Common myeloid progenitor, CD34-positive (primary cell): Measurements from ENCODE around the gene SUPT5H.

Source experiments
- CTCF ChIA-PET: fragments of 350-600 bp; sonication (Branson Sonifier 250); formaldehyde crosslinking; loops from one replicate; lab custom pipeline; 2021; ENCODE audit warnings: antibody characterized with exemption; lab: Charles Lee
- POLR2A ChIA-PET: fragments of 350-600 bp; sonication (Branson Sonifier 250); formaldehyde crosslinking; loops from one replicate; lab custom pipeline; 2021; ENCODE audit warnings: antibody characterized with exemption; lab: Charles Lee
- DNase-seq, 3 donors: peaks; one replicate each; pipeline versions ENCODE4 v3.0.0 to v3.0.0-alpha.2; 2013
- H3K27ac ChIP-seq, 2 experiments: 1 replicate in 1 of 2; 2 replicates in 1 of 2; pipeline ENCODE4 v1.7.0; 2013; ENCODE audit warnings: inconsistent platforms in 2 of 2, low read length in 2 of 2, mild to moderate bottlenecking in 2 of 2, low read depth in 1 of 2, moderate library complexity in 1 of 2; ENCODE audit not compliant: severe bottlenecking in 2 of 2, insufficient read depth in 1 of 2, poor library complexity in 1 of 2
- H3K27me3 ChIP-seq, 5 experiments: replicated peaks in 2 of 5; 1 replicate in 3 of 5; 2 replicates in 2 of 5; pipeline versions ENCODE4 v1.6.1 to v1.7.0; 2013; ENCODE audit warnings: low read length in 4 of 5, mild to moderate bottlenecking in 2 of 5, moderate library complexity in 2 of 5, inconsistent platforms in 1 of 5; ENCODE audit not compliant: insufficient read depth in 5 of 5, control insufficient read depth in 4 of 5
- H3K36me3 ChIP-seq, 4 experiments: 1 replicate in 2 of 4; 2 replicates in 2 of 4; pipeline versions ENCODE4 v1.6.1 to v1.7.0; 2013; ENCODE audit warnings: low read length in 3 of 4, control low read depth in 1 of 4, mild to moderate bottlenecking in 1 of 4; ENCODE audit not compliant: control insufficient read depth in 4 of 4, insufficient read depth in 4 of 4
- H3K4me1 ChIP-seq, 4 experiments: 1 replicate in 3 of 4; 2 replicates in 1 of 4; pipeline versions ENCODE4 v1.6.1 to v1.7.1; 2013; ENCODE audit warnings: low read length in 3 of 4, mild to moderate bottlenecking in 3 of 4, control low read depth in 1 of 4, inconsistent platforms in 1 of 4, moderate library complexity in 1 of 4; ENCODE audit not compliant: control insufficient read depth in 4 of 4, insufficient read depth in 4 of 4; ENCODE audit errors: control extremely low read depth in 1 of 4
- H3K4me3 ChIP-seq, 7 experiments: 1 replicate in 4 of 7; 2 replicates in 3 of 7; pipeline versions ENCODE4 v1.5.1 to v1.7.0; 2013; ENCODE audit warnings: mild to moderate bottlenecking in 7 of 7, low read length in 6 of 7, moderate library complexity in 6 of 7, inconsistent platforms in 2 of 7, low read depth in 2 of 7, control low read depth in 1 of 7; ENCODE audit not compliant: insufficient read depth in 4 of 7, control insufficient read depth in 1 of 7; ENCODE audit errors: extremely low read depth in 1 of 7
- H3K9me3 ChIP-seq, 5 experiments: 1 replicate in 4 of 5; 2 replicates in 1 of 5; pipeline versions ENCODE4 v1.6.1 to v1.7.1; 2013; ENCODE audit warnings: low read length in 4 of 5, mild to moderate bottlenecking in 2 of 5, inconsistent platforms in 1 of 5, low read depth in 1 of 5, moderate library complexity in 1 of 5; ENCODE audit not compliant: control insufficient read depth in 4 of 5, insufficient read depth in 2 of 5; ENCODE audit errors: control extremely low read depth in 1 of 5
- WGBS: methylation state at CpG from one replicate; pipeline ENCODE4 v1.1.5; 2013; ENCODE audit not compliant: insufficient coverage; 5-methylcytosine and 5-hydroxymethylcytosine counted together

SUPT5H gene

DNA sequence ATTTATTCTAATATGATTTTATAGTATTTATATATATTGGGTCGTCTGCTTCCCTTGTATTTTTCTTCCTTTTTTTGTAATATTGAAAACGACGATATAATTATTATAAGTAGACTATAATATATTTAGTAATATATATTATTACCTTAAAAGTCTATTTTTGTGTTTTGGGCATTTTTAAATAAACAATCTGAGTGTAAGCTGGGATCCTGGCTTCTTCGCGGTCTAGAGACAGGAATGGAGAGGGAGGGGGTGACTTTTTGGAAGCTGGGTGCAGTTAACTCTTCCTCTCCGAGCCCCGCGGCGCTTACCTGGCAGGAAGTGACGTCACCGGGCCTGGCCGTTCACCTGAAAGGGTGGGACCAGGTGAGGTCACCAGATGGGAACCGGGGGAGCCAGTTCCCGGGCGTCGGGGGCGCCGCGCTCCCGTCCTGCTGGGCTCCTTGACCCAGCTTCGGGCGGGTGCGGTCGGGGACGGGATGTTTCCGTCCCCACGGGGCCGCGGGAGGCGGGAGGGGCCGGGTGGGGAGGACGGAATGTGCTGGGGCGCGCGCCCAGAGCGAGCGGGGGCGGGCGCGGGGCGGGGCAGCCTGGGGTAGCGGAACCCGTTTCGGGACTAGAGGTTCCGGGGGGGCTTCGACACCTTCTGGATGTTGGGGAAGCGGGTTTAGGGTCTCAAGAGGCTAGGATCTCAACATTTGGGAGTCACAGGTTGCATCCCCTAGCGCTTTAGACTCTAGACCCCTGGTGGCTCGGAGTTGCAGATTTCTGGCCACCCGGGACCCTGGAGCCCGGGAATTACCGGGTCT, 36.0 kb upstream of the SUPT5H start:
- H3K27ac ChIP-seq: peak overlapping the region; percentile 83 to 95
- POLR2A ChIA-PET: interaction anchor here (0.7 to 4.4 kb wide), 5 partner anchors 9 to 87 kb away, joined by 3 to 46 read pairs (median 12); partner anchors contain the start of genes MED29, PAF1 and RPS16
- peaks cover 20 to 80% (median 67%) of the 10 kb centered on the region in 4 experiments for H3K4me1 ChIP-seq
- peak; percentile 53 to 90 (median 85) for DNase-seq
- no peaks in the 10 kb centered on the region for H3K27me3 ChIP-seq
- CTCF ChIA-PET: interaction anchor here (1.2 to 2.7 kb wide), 3 partner anchors 9 to 18 kb away, joined by 3 to 32 read pairs (median 6); partner anchors contain the start of genes MED29 and PAF1
- no peaks in the 10 kb centered on the region for H3K9me3 ChIP-seq
- peaks cover 5 to 16% (median 10%) of the 10 kb centered on the region in 4 experiments for H3K36me3 ChIP-seq
- H3K4me3 ChIP-seq: peak overlapping the region; percentile 33 to 100 (median 98)
- 0% methylated on average over 30 of the region's 52 CpGs for WGBS

- Histone ChIP-seq H3K27ac (peak overlapping the region; percentile 83 to 95), H3K9me3 (no peaks in the 10 kb centered on the region), H3K4me1 (peaks cover 20 to 71% (median 60%) of the 10 kb centered on the region in 4 experiments), H3K4me3 (peak overlapping the region; percentile 33 to 100 (median 79)), H3K36me3 (peaks cover 5 to 19% (median 10%) of the 10 kb centered on the region in 4 experiments), H3K27me3 (no peaks in the 10 kb centered on the region)
- ChIA-PET POLR2A (interaction anchor here (1.7 to 4.4 kb wide), 4 partner anchors 9 to 25 kb away, joined by 5 to 46 read pairs (median 14); partner anchors contain the start of genes MED29, PAF1 and RPS16), CTCF (interaction anchor here (2.7 kb wide), 1 partner anchor 13 kb away, joined by 32 read pairs; no protein-coding TSS in a partner anchor)
- DNase-seq: peak; percentile 73 to 86 (median 83)
- 0% methylated on average over 32 of the region's 35 CpGs for WGBS
These were observed 35.2 kb upstream of the SUPT5H start for GRCh38 chr19:39410017-39410830.

GRCh38 chr19:39410831-39411080, 34.6 kb upstream of the SUPT5H start:
- Histone ChIP-seq H3K36me3 (peaks cover 5 to 19% (median 10%) of the 10 kb centered on the region in 4 experiments), H3K27me3 (no peaks in the 10 kb centered on the region), H3K9me3 (no peaks in the 10 kb centered on the region), H3K4me1 (peaks cover 20 to 66% (median 54%) of the 10 kb centered on the region in 4 experiments), H3K4me3 (peak overlapping the region in 6 of 7 experiments; percentile 64 to 100 (median 88)), H3K27ac (peak overlapping the region; percentile 72 to 95)
- ChIA-PET POLR2A (interaction anchor here (0.5 to 2.3 kb wide), 4 partner anchors 8 to 198 kb away, joined by 5 to 47 read pairs (median 30); partner anchors contain the start of genes MED29 and PAF1), CTCF (interaction anchor here (1.3 to 2.3 kb wide), 5 partner anchors 11 to 72 kb away, joined by 3 to 119 read pairs (median 5); partner anchors contain the start of genes MED29 and PAF1)
- DNase-seq: no peak
- 71% methylated on average over 1 of the region's 1 CpG for WGBS

DNA sequence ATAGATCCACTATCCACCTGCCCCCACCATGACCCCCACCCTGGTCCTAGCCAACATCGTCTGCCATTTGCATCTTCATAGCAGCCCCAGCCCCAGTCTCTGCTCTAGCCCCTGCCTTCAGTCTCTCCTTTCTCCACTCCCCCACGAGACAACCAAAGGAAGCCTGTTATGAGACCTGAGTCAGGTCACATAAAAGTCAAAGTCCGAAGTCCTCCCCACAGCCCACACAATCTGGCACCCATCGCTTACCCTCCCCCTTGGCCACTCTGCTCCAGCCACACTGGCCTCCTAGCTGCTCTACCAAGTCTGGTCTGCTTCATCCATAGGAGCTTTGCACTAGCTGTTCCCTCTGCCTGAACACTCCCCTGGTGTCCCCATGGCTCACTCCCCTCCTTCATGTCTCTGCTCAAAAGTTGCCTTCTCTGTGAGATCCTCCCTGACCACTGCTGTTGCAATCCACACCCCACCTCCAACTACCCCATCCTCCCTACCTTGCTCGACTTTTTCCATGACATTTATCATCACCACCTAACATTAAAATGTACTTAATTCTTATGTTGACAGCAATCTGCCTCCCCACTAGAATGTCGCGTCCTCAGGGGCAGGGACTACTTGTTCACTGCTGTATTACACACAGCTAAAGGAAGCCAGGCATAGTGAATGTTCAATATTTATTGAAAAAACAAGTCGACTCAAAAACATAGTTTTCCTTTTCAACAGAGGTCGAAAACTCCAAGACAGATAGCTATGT, 34.1 kb upstream of the SUPT5H start:
- Histone ChIP-seq H3K4me3 (peak overlapping the region in 6 of 7 experiments; percentile 41 to 98 (median 80)), H3K36me3 (peaks cover 5 to 19% (median 10%) of the 10 kb centered on the region in 4 experiments), H3K9me3 (no peaks in the 10 kb centered on the region), H3K27me3 (no peaks in the 10 kb centered on the region), H3K27ac (peak overlapping the region; percentile 72 to 95), H3K4me1 (peaks cover 16 to 61% (median 49%) of the 10 kb centered on the region in 4 experiments)
- POLR2A ChIA-PET: interaction anchor here (0.5 to 2.3 kb wide), 7 partner anchors 9 to 199 kb away, joined by 4 to 47 read pairs (median 16); partner anchors contain the start of genes MED29, PAF1, RPS16 and SAMD4B
- DNase-seq: peak in 1 of 3 donors; percentile 37
- WGBS: 47% methylated on average over 5 of the region's 9 CpGs
- CTCF ChIA-PET: interaction anchor here (0.6 to 2.3 kb wide), 14 partner anchors 9 to 72 kb away, joined by 3 to 119 read pairs (median 4); partner anchors contain the start of genes MED29, PAF1 and SAMD4B

DNA sequence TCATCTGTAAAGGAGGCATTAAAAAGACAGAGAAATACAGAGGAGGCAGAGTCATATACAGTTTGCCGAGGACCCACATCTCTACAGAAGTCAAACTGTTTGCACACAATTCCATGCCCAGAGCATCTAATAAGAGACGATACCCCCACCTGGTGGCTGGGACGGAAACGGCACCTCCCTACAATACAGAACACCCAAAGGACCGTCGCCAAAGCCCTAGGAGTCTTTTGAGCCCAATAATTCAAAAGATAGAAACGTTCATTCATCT, 33.6 kb upstream of the SUPT5H start:
- ChIA-PET POLR2A (interaction anchor here (1.4 to 2.3 kb wide), 6 partner anchors 9 to 70 kb away, joined by 4 to 47 read pairs (median 18); partner anchors contain the start of genes MED29, PAF1, RPS16 and SAMD4B), CTCF (interaction anchor here (0.6 to 2.3 kb wide), 15 partner anchors 9 to 73 kb away, joined by 3 to 119 read pairs (median 4); partner anchors contain the start of genes MED29, PAF1 and SAMD4B)
- peak; percentile 91 to 96 (median 93) for DNase-seq
- Histone ChIP-seq H3K4me3 (peak overlapping the region in 6 of 7 experiments; percentile 41 to 98 (median 80)), H3K9me3 (no peaks in the 10 kb centered on the region), H3K4me1 (peaks cover 16 to 60% (median 48%) of the 10 kb centered on the region in 4 experiments), H3K27ac (peak overlapping the region; percentile 23 to 95), H3K27me3 (no peaks in the 10 kb centered on the region), H3K36me3 (peaks cover 5 to 21% (median 10%) of the 10 kb centered on the region in 4 experiments)
- WGBS: 0% methylated on average over 2 of the region's 7 CpGs
